ENCODE measurements around the gene TMEM167A.
A peak's percentile ranks its signal among the peaks of the same experiment; 100 is the strongest.

Gene TMEM167A

DNA sequence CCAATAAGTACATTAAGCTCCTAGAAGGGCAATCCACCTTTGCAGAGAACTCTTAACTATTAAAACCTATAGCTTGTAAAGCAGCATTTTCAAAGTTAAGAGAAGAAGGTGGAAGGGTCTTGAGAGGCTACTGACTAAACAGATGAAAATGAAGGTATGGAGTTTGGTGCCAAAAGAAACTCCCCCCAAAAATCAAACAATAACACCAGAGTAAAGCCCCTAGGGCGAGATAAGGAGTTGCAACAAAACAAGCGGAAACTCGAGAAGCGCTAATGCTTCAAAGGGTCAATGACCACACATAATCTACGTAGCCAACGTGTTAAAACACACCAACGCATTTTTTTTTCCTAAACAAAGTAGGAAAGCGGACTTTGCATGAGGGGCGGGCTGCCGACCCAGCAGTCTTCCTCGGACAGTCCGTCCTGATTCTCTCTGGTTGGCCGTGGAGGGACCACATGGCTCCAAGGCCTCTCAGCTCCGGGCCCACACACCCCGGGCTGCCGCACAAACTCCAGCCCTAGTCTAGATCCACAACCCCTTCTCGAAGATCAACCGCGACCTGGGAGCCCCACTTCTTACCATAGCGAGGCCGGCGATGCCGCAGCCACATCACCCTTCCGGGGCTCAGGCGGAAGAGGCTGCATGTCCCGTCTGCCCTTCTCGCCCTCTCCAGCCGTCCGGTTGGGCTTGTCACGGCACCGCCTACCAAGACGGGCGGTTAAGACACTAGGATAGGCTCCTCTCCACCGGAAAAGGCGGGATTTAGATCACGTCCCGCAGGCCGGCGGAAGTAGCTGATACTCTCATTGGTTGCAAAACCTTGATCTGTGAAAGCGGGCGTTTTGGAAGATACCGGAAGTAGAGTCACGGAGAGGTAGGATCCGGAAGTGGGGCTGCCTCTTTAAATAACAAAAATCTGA is at the start of gene TMEM167A, which contains the start of gene XRCC4:
Gene TMEM167A (minus strand): TSS at position 653 of the 920 bp plus-strand sequence. CDS start 71 bp downstream, at position 582.
Gene XRCC4 (plus strand): TSS at position 806 of the 920 bp plus-strand sequence. CDS start 27,373 bp downstream, outside the sequence.
- DNase-seq (ENCODE audit: low spot score), result peak; percentile 93

DNA sequence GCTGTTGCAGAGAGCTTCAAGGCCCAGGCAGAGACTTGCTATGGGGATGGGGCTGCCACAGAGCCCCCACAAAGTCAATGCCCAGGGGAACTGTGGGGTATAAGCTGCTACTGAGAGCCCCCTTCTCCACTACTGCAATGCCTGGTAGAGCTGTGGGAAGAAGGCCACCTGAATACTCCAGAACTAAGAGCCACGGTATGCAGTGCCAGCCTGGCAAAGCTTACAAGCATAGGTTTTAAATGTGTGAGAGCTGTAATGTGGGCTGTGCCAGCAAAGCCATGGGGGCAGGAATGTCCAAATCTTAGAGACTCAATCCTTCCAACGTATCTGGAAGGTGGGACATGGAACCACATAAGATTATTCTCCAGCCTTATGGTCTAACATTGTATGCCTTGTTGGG is 49.3 kb upstream of the TMEM167A start:
- no peak for DNase-seq (ENCODE audit: low spot score)

DNA sequence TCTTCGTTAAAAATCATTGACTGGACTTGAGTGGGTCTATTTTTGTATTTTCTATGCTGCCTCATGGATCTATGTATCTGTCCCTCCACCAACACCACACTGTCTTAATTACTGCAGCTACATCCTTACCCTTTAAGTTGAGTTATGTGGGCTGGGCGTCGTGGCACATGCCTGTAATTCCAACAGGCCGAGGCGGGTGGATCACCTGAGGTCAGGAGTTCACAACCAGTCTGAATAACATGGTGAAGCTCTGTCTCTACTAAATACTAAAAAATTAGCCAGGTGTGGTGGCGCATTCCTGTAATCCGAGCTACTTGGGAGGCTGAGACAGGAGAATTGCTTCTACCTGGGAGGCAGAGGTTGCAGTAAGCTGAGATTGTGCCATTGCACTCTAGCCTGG is 48.4 kb upstream of the TMEM167A start:
- no peak for DNase-seq (ENCODE audit: low spot score)

GRCh38 chr5:83124593-83124992 is 47.4 kb upstream of the TMEM167A start:
- DNase-seq (ENCODE audit: low spot score), result no peak

DNA sequence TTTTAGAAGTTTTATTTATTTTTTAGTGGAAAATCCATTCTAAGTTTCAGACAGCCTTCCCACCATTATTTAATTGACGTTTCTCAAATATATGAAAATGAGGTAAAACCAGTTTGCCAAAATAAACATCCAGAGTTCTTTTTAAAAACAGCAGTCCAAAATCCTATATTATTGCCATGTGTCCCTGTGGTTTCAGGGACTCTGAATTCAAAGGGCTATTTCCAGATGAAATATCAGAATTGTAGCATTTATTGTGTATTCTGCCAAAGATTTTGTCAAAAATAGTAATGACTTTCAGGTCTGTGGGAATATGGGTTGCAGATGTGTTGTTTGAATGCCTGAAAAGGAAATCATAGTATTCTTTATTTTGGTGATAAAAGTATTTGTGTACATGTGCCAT is 41.8 kb upstream of the TMEM167A start:
- no peak for DNase-seq (ENCODE audit: low spot score)

DNA sequence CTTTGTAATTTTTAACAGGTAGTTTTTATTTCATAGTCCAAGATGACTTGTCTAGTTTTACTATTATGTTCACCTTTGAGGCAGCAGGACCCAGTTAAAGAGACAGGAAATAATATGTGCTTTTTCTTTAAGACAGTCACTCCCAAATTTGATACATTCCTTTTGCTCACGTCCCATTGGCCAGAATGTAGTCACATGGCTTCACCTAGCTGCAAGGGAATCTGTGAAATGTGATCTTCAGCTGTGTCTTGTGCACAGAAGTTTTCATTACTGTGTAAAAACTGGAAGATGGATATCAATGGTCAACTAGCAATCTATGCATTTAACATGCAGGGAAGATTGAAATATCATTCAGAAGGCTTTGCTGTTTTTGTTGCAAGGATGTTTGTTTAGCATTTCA is 41.3 kb upstream of the TMEM167A start:
- no peak for DNase-seq (ENCODE audit: low spot score)

GRCh38 chr5:83115816-83116215 is 38.6 kb upstream of the TMEM167A start:
- DNase-seq (ENCODE audit: low spot score), result no peak

DNA sequence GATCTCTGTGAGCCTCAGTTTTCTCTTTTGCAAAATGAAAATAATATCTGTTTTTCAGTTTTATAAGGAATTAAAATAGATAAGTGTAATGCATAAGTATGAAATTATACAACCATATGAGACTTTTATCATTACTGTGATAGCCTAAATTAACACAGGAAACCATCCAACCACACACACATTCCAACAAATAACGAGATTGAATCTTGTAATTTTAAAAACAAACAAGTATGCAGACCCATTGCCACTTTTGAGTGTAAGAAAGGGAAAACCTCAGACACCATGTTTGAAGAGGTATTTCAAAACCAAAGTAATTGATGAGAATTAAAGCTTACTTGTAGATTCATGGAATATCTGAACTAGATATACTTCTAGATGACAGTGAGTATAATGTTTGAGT is 32.2 kb upstream of the TMEM167A start:
- DNase-seq (ENCODE audit: low spot score), result no peak

DNA sequence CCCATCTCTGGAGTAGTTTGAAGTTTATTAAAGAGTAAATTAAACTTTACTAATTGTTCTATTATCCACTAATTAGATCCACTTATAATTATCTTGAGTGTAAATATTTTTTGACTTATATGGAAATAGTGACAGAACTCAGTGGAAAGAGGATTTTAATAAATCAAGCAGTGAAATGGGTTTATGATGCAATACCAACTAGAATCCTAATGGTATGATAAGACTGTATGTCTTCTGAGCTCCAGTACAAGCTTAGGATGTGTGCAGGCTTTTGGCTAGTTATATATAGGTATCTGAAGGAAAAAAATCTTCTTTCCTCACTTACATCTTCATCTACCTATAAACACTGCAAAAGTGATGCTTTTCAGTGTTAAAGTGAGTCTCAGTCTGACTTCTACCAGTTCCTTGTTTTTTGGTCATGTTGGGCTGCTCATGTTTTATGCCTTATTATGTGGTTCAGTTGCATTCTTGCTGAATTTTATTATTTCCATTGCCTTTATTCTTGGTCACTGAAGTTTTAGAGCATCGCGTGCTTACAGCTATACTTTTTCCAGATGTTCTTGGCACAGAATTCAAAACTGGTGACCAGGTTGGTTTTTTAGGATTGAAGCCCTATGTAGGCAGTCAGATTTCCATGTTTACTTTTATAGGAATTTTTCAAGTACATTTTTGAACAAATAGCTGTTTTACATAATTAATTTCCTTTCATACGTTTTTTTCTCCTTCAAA is 30.7 kb upstream of the TMEM167A start:
- DNase-seq (ENCODE audit: low spot score), result no peak

GRCh38 chr5:83104021-83104420 is 26.8 kb upstream of the TMEM167A start:
- DNase-seq (ENCODE audit: low spot score), result no peak

DNA sequence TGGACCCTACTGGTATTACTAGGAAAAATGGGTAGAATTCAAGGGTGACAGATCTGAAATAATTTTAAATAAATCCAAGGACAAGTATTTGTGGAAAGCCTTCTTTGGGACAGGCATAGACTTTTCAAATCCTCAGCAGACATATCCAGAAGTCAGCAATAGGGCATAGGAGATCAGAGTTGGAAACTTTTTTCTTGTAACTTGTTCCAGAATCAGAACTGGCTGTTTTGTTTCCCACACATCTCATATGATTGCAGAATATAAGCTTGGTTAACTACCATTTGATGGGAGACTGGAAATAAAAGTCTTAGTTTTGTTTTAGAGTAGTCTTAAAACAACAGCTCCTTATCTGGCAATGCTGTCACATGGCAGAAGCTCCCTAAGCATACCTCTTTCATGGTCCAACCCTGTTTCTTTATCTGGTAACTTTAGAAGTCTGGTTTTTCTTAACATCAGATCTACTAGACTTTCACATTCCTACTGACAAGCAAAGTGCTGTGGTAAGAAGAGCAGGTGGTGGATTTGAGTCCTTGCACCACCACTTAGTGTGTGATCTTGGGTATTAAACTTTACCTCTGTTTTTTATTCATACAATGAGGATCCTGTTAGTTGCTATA is 25.3 kb upstream of the TMEM167A start:
- no peak for DNase-seq (ENCODE audit: low spot score)

- no peak for DNase-seq (ENCODE audit: low spot score)
Observed at GRCh38 chr5:83101514-83101913, 24.3 kb upstream of the TMEM167A start.

- DNase-seq (ENCODE audit: low spot score), result no peak
Observed at GRCh38 chr5:83099445-83099844, 22.3 kb upstream of the TMEM167A start.

- DNase-seq (ENCODE audit: low spot score), result peak; percentile 36
Observed at GRCh38 chr5:83099001-83099400, 21.8 kb upstream of the TMEM167A start.

GRCh38 chr5:83097689-83098231 is 20.6 kb upstream of the TMEM167A start:
- DNase-seq (ENCODE audit: low spot score), result no peak

DNA sequence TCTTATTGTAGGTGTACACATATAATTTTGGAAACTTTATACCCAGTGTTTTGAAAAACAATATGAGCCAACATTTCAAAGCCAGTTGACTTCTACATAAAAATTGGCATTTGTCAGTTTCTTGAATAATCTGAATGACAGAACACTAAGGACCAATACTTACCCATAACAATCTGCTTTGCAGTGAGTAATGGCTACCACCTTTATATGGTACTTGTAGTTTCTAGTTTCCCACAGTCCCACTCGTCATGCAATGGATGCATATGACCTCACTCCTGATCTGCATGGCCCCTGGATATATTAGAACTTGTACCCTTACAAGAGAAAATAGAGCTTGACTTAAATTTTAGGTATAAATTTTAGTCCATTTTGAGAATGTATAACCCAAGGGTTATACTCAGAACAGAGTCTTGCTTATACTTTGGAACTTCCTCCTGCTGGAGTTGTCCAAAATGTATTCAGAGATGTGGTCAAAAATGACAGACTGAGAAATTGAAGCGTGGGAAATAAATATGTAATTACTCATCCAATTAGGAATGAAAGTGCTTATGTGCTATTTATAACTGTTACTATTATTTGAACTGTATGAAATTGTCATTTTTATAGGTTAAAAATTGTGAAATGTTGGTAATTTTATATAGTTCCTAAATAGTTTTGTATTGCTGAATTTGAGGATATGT is 19.6 kb upstream of the TMEM167A start:
- no peak for DNase-seq (ENCODE audit: low spot score)

- DNase-seq (ENCODE audit: low spot score), result no peak
Observed at GRCh38 chr5:83095957-83096539, 18.9 kb upstream of the TMEM167A start.

DNA sequence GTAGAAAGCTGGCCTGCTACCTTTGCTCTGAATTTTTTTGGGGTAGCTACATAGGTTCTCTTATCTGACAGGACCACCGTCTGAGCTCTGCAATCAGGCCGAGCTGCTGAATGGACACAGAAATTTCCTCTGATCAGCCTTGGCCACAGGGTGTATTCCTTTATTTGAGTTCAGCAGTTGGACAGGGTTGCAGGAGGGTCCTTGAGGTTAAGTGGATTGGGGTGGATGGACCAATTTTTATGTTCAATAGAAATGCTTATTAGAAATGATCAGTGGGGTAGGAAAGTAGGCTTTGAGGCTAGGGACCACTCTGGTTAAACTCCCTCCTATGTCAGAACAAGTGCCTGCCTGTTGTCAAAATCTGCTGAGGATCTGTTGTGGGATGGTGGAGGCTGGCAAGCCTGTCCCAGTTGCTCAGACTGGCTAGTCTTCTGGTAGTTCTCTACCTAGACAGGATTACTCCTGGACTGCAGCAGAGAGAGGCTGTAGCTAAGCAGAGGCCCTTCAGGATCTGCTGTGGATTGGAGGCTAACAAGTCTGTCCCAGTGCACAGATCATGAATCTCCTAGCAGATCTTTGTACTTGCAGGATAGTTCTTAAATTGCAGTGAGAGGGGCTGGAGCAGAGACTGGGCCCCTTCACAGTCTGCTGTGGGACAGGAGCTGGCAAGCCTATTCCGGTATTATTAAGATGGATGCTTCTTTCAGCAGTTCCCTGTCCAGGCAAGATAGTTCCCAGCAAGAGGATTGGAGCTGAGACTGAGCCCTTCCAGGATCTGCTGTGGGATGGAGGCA is 18.2 kb upstream of the TMEM167A start:
- no peak for DNase-seq (ENCODE audit: low spot score)

- no peak for DNase-seq (ENCODE audit: low spot score)
Observed at GRCh38 chr5:83093692-83094091, 16.5 kb upstream of the TMEM167A start.

DNA sequence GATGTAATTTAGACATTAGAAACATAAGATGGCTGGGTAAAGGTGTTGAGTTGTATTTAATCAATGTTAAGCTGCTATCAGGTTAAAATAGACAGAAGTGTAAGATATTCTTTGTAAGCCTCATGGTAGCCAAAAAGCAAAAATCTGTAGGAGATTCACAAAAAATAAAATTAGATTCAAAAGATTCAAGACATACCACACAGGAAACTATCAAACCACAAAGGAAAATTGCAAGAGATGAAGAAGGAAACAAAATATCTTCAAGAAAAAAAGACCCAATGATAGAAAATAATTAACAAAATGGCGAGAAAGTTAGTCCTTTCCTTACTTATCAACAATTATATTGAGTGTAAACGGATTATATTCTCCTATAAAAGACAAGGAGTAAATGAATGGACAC is 15.4 kb upstream of the TMEM167A start:
- no peak for DNase-seq (ENCODE audit: low spot score)

DNA sequence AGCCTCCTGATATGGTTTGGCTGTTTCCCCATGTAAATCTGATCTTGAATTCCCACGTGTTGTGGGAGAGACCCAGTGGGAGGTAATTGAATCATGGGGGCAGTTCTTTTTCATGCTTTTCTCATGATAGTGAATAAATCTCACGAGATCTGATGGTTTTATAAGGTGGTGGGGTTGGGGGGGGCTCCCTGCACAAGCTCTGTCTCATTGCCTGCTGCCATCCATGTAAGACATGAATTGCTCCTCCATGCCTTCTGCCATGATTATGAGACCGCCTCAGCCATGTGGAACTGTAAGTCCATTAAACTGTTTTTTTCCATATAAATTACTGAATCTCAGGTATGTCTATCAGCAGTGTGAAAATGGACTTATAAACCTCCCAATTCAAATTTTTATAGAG is 13.0 kb upstream of the TMEM167A start:
- no peak for DNase-seq (ENCODE audit: low spot score)

All from D341Med (cell line).